ENCODE data around the gene MMP19. TPM values are rescaled to one million over a fixed set of nuclear protein-coding genes. Genes with fewer than 3 reads are reported as not detected.

The MMP19 gene
- polyA plus RNA-seq, 1 experiment: 40.7 TPM

DNA sequence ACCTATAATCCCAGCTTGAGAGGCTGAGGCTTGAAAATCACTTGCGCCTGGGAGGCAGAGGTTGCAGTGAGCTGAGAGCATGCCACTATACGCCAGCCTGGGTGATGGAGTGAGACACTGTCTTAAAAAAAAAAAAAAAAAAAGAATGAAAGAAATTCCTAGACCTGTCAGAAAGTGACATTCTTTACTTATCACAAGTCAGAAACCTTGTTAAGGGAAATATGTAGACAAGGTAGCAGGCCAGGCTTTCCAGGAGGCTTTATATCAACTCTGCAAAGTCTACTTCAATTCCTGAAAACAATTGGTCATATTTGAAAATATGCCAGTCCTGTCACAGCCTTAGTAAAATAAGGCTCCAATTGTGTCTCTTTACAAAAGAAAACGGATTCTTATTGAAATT, 19.1 kb upstream of the MMP19 start:
- no peaks in the 10 kb centered on the region for H3K27me3 ChIP-seq (ENCODE audit: control insufficient read depth, insufficient read depth, low read length)
- H3K4me3 ChIP-seq (ENCODE audit: low read depth, low read length): no peak overlapping the region
- ChIA-PET CTCF (no interaction called here), POLR2A (no interaction called here)
- no peaks in the 10 kb centered on the region for H3K36me3 ChIP-seq (ENCODE audit: control insufficient read depth, insufficient read depth, low read length)
- TF ChIP-seq CTCF (IDR thresholded peaks at IDR 0.05; ENCODE audit: insufficient read depth, low read depth, low read length): no peak
- DNase-seq (ENCODE audit: low read depth): no peak

DNA sequence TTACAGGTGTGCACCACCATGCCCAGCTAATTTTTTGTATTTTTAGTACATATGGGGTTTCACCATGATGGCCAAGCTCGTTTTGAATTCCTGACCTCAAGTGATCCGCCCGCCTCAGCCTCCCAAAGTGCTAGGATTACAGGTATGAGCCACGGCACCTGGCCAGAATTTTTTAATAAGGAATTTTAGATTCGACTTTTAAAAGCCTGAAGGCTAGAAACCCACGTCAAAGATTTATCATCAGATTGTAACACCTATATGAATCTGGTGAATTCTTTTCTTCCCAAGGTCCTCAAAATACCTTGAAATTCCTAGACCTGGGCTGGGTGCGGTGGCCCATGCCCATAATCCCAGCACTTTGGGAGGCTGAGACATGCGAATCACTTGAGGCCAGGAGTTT, 18.7 kb upstream of the MMP19 start:
- CTCF ChIA-PET: interaction anchor here (0.6 kb wide), 1 partner anchor 13 kb away, joined by 3 read pairs; no protein-coding TSS in a partner anchor
- no peak for DNase-seq (ENCODE audit: low read depth)
- Histone ChIP-seq H3K4me3 (ENCODE audit: low read depth, low read length) (no peak overlapping the region), H3K36me3 (ENCODE audit: control insufficient read depth, insufficient read depth, low read length) (no peaks in the 10 kb centered on the region), H3K27me3 (ENCODE audit: control insufficient read depth, insufficient read depth, low read length) (no peaks in the 10 kb centered on the region)
- TF ChIP-seq CTCF (IDR thresholded peaks at IDR 0.05; ENCODE audit: insufficient read depth, low read depth, low read length): no peak
- POLR2A ChIA-PET: no interaction called here

DNA sequence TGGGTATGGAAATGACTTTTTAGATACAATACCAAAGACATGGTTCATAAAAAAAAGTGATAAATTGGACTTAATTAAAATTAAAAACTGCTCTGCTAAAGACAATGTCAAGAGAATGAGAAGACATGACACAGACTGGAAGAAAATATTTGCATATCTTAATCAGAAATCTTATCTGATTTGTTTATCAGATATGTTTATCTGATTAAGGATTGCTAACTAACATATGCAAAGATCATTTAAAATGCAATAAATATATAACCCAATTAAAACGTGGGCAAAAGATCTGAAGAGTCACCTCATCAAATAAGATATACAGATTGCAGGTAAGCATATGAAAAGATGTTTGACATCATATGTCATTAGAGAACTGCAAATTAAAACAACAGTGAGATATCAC, 10.0 kb upstream of the MMP19 start:
- ChIA-PET POLR2A (no interaction called here), CTCF (no interaction called here)

DNA sequence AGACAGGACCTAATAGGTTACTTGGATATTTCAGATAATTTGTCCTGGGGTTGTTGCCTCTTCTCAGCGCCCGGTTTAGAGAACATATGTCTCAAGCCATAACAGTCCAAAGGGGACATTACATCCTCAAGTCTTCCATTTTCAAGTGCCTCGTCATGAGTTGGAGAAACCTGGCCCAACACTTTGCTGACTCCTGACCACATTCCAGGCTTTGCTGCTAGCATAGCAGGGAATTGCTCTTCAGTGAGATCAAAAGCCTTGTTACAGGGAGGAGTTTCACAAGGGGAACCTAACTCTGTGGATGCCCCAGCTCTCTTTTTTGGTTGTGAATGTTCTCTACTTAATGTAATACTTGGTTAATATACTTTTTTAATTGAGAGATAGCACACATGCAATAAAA, 8.2 kb upstream of the MMP19 start:
- Histone ChIP-seq H3K36me3 (ENCODE audit: control insufficient read depth, insufficient read depth, low read length) (no peaks in the 10 kb centered on the region), H3K4me3 (ENCODE audit: low read depth, low read length) (no peak overlapping the region), H3K27me3 (ENCODE audit: control insufficient read depth, insufficient read depth, low read length) (no peaks in the 10 kb centered on the region)
- DNase-seq (ENCODE audit: low read depth): no peak
- no peak for TF ChIP-seq CTCF (IDR thresholded peaks at IDR 0.05; ENCODE audit: insufficient read depth, low read depth, low read length)
- ChIA-PET CTCF (no interaction called here), POLR2A (interaction anchor here (0.6 kb wide), 2 partner anchors 22 to 33 kb away, joined by 3 read pairs; partner anchors contain the start of genes DNAJC14 and ORMDL2)

More for the DNA sequence above, 10.0 kb upstream of the MMP19 start:
- no peak for TF ChIP-seq CTCF (IDR thresholded peaks at IDR 0.05; ENCODE audit: insufficient read depth, low read depth, low read length)
- no peak overlapping the region for H3K4me3 ChIP-seq (ENCODE audit: low read depth, low read length)
- no peak for DNase-seq (ENCODE audit: low read depth)
- H3K27me3 ChIP-seq (ENCODE audit: control insufficient read depth, insufficient read depth, low read length): no peaks in the 10 kb centered on the region
- no peaks in the 10 kb centered on the region for H3K36me3 ChIP-seq (ENCODE audit: control insufficient read depth, insufficient read depth, low read length)

- no peak for TF ChIP-seq CTCF (IDR thresholded peaks at IDR 0.05; ENCODE audit: insufficient read depth, low read depth, low read length)
- POLR2A ChIA-PET: interaction anchor here (0.6 kb wide), 2 partner anchors 21 to 32 kb away, joined by 3 read pairs; partner anchors contain the start of genes DNAJC14 and ORMDL2
- no peak for DNase-seq (ENCODE audit: low read depth)
Observed at GRCh38 chr12:55850401-55850800, 7.7 kb upstream of the MMP19 start.

More at GRCh38 chr12:55850401-55850800, 7.7 kb upstream of the MMP19 start:
- Histone ChIP-seq H3K36me3 (ENCODE audit: control insufficient read depth, insufficient read depth, low read length) (no peaks in the 10 kb centered on the region), H3K4me3 (ENCODE audit: low read depth, low read length) (no peak overlapping the region), H3K27me3 (ENCODE audit: control insufficient read depth, insufficient read depth, low read length) (no peaks in the 10 kb centered on the region)
- CTCF ChIA-PET: no interaction called here
